ENCODE measurements around the gene ZNF526. TPM values are rescaled to one million over a fixed set of nuclear protein-coding genes. Genes with fewer than 3 reads are reported as not detected.

Gene ZNF526
- total and polyA plus RNA-seq, 4 donors: 1.7 to 8.8 (median 3.8) TPM

DNA sequence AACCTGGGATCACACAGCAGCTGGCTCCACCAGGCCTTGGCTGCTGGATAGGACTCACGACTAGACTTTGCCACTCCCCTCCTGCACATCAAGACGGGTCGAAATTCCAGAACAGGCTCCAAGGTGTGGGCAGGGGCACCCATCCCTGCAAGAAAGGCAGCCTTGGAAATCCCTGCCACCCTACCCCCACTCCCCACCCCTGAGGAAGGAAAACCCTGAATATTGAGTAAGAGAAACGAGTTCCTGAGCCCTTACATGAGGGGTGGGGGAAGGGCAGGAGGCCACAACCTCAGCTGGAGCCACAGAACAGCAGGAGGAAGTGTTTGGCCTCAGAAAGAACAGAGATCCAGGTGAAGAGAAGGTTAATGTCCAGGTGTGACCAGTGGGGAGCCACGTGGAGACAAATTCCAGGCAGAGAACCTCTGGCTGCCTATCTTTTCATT lies 22.7 kb upstream of the ZNF526 start (continued):
- no peak for TF ChIP-seq HNF4G (IDR thresholded peaks at IDR 0.05)

DNA sequence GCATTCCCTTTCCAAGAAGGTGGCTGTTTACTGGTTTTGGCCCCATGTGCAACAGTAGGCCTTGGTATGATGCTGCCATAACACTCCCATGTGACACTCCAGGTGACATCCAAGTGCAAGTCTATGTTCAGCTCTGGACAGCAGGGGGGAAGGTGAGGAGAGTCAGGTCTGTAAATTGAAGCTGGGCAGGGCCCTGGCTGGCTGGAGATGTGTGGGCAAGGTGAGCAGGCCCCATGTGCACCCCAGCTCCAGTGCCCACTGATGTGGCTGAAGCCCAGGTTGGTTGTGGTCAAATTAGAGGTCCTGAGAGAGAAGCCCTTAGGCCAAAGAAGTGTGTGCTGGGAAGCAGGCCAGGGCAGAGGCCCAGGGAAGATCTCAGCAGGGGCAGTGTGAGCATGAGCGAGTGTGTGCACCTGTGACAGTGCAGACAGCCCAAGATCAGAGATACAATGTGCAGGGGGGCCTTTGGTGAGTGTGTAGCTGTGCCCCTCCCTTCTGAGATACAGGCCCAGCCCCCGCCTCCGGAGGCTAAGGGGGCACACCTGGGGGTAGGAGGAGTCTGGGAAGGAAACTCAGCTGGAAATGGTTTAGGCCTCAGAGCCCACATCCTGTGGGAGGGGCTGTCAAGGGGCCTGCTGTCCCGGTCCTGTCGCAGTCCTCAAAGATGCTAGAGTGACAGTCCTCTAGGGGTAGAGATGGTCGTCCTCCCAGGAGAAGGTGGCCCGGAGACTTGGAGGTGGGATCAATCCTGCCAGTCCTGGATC lies 21.3 kb upstream of the ZNF526 start:
- Histone ChIP-seq H3K4me1 (ENCODE audit: control insufficient read depth in 4 of 4, insufficient read depth in 4 of 4, low read length in 3 of 4) (peaks cover 0 to 10% (median 0%) of the 10 kb centered on the region in 4 donors), H3K4me3 (ENCODE audit: low read depth in 1 of 3, low read length in 3 of 3) (no peak overlapping the region), H3K9me3 (ENCODE audit: control insufficient read depth in 4 of 4, low read length in 3 of 4) (no peaks in the 10 kb centered on the region), H3K9ac (ENCODE audit: low read depth in 1 of 2, low read length in 2 of 2) (no peak overlapping the region), H3K27ac (ENCODE audit: low read depth in 1 of 2, low read length in 2 of 2) (peak overlapping the region; percentile 66), H3K27me3 (ENCODE audit: control insufficient read depth in 4 of 4, insufficient read depth in 4 of 4, low read length in 3 of 4) (no peaks in the 10 kb centered on the region), H3K36me3 (ENCODE audit: control insufficient read depth in 4 of 4, insufficient read depth in 3 of 4, low read depth in 1 of 4, low read length in 3 of 4) (peaks cover 9 to 39% (median 30%) of the 10 kb centered on the region in 4 donors)
- WGBS: 77% methylated on average over 7 of the region's 7 CpGs
- DNase-seq (ENCODE audit: low spot score): no peak
- TF ChIP-seq YY1 (IDR thresholded peaks at IDR 0.05): no peak

DNA sequence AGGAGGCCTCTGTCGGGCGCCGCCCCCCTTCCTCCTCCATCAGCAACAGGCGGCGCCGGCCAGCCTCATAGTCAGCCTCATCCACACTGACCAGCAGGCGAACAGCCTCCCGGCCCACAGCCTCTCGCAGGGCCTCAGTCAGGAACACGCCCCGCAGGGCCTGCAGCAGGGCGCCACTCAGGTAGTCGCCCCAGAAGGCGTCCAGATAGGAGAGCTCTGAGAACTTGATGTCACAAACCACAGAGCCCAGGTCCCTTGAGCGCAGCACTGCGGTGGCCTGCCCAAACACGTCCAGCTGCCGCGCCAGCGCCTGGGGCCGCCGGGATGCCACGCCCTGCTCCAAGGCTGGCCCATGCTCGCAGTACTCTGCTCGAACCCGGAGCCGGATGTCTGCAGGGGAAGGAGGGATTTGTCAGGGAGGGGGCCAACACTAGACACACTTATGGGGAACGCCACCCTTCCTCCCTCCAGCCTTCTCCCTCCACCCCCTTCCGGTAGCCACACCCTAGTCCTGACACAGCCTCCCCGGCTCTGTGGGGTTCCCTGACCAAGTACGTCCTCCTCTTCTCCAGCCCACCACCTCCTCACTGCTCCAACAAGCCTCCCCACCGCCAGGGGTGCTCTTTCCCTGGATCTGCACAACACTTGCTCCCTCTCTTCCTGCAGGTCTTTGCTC lies 20.5 kb upstream of the ZNF526 start:
- 86% methylated on average over 32 of the region's 32 CpGs for WGBS
- Histone ChIP-seq H3K9ac (ENCODE audit: low read depth in 1 of 2, low read length in 2 of 2) (no peak overlapping the region), H3K27ac (ENCODE audit: low read depth in 1 of 2, low read length in 2 of 2) (peak overlapping the region; percentile 66), H3K9me3 (ENCODE audit: control insufficient read depth in 4 of 4, low read length in 3 of 4) (no peaks in the 10 kb centered on the region), H3K27me3 (ENCODE audit: control insufficient read depth in 4 of 4, insufficient read depth in 4 of 4, low read length in 3 of 4) (no peaks in the 10 kb centered on the region), H3K4me1 (ENCODE audit: control insufficient read depth in 4 of 4, insufficient read depth in 4 of 4, low read length in 3 of 4) (peaks cover 0 to 10% (median 0%) of the 10 kb centered on the region in 4 donors), H3K4me3 (ENCODE audit: low read depth in 1 of 3, low read length in 3 of 3) (no peak overlapping the region), H3K36me3 (ENCODE audit: control insufficient read depth in 4 of 4, insufficient read depth in 3 of 4, low read depth in 1 of 4, low read length in 3 of 4) (peaks cover 12 to 45% (median 35%) of the 10 kb centered on the region in 4 donors)
- TF ChIP-seq RAD21 (IDR thresholded peaks at IDR 0.05): no peak
- no peak for TF ChIP-seq YY1 (IDR thresholded peaks at IDR 0.05)
- no peak for TF ChIP-seq HNF4G (IDR thresholded peaks at IDR 0.05)
- TF ChIP-seq HNF4A (conservative IDR thresholded peaks at IDR 0.05): no peak
- no peak for TF ChIP-seq TAF1 (conservative IDR thresholded peaks at IDR 0.05)
- TF ChIP-seq, protein P1, sequence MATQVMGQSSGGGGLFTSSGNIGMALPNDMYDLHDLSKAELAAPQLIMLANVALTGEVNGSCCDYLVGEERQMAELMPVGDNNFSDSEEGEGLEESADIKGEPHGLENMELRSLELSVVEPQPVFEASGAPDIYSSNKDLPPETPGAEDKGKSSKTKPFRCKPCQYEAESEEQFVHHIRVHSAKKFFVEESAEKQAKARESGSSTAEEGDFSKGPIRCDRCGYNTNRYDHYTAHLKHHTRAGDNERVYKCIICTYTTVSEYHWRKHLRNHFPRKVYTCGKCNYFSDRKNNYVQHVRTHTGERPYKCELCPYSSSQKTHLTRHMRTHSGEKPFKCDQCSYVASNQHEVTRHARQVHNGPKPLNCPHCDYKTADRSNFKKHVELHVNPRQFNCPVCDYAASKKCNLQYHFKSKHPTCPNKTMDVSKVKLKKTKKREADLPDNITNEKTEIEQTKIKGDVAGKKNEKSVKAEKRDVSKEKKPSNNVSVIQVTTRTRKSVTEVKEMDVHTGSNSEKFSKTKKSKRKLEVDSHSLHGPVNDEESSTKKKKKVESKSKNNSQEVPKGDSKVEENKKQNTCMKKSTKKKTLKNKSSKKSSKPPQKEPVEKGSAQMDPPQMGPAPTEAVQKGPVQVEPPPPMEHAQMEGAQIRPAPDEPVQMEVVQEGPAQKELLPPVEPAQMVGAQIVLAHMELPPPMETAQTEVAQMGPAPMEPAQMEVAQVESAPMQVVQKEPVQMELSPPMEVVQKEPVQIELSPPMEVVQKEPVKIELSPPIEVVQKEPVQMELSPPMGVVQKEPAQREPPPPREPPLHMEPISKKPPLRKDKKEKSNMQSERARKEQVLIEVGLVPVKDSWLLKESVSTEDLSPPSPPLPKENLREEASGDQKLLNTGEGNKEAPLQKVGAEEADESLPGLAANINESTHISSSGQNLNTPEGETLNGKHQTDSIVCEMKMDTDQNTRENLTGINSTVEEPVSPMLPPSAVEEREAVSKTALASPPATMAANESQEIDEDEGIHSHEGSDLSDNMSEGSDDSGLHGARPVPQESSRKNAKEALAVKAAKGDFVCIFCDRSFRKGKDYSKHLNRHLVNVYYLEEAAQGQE (IDR thresholded peaks at IDR 0.05): no peak
- TF ChIP-seq FOXA2 (IDR thresholded peaks at IDR 0.05): no peak
- TF ChIP-seq, protein P2, sequence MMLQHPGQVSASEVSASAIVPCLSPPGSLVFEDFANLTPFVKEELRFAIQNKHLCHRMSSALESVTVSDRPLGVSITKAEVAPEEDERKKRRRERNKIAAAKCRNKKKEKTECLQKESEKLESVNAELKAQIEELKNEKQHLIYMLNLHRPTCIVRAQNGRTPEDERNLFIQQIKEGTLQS (IDR thresholded peaks at IDR 0.05): no peak
- no peak for TF ChIP-seq JUND (IDR thresholded peaks at IDR 0.05)
- no peak for TF ChIP-seq EGR1 (IDR thresholded peaks at IDR 0.05; ENCODE audit: low read depth in 2 of 2)
- TF ChIP-seq, protein P3, sequence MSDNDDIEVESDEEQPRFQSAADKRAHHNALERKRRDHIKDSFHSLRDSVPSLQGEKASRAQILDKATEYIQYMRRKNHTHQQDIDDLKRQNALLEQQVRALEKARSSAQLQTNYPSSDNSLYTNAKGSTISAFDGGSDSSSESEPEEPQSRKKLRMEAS (IDR thresholded peaks at IDR 0.05): no peak
- TF ChIP-seq FOXA1 (IDR thresholded peaks at IDR 0.05): no peak
- no peak for TF ChIP-seq NR2F2 (IDR thresholded peaks at IDR 0.05)
- TF ChIP-seq RXRA (IDR thresholded peaks at IDR 0.05): no peak
- no peak for TF ChIP-seq GABPA (IDR thresholded peaks at IDR 0.05 in 1 of 2, conservative IDR thresholded peaks at IDR 0.05 in 1 of 2)
- TF ChIP-seq, protein P4, sequence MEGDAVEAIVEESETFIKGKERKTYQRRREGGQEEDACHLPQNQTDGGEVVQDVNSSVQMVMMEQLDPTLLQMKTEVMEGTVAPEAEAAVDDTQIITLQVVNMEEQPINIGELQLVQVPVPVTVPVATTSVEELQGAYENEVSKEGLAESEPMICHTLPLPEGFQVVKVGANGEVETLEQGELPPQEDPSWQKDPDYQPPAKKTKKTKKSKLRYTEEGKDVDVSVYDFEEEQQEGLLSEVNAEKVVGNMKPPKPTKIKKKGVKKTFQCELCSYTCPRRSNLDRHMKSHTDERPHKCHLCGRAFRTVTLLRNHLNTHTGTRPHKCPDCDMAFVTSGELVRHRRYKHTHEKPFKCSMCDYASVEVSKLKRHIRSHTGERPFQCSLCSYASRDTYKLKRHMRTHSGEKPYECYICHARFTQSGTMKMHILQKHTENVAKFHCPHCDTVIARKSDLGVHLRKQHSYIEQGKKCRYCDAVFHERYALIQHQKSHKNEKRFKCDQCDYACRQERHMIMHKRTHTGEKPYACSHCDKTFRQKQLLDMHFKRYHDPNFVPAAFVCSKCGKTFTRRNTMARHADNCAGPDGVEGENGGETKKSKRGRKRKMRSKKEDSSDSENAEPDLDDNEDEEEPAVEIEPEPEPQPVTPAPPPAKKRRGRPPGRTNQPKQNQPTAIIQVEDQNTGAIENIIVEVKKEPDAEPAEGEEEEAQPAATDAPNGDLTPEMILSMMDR (IDR thresholded peaks at IDR 0.05; ENCODE audit: low read depth, low read length, missing input control): no peak
- no peak for TF ChIP-seq SP1 (IDR thresholded peaks at IDR 0.05)
- TF ChIP-seq, protein P5, sequence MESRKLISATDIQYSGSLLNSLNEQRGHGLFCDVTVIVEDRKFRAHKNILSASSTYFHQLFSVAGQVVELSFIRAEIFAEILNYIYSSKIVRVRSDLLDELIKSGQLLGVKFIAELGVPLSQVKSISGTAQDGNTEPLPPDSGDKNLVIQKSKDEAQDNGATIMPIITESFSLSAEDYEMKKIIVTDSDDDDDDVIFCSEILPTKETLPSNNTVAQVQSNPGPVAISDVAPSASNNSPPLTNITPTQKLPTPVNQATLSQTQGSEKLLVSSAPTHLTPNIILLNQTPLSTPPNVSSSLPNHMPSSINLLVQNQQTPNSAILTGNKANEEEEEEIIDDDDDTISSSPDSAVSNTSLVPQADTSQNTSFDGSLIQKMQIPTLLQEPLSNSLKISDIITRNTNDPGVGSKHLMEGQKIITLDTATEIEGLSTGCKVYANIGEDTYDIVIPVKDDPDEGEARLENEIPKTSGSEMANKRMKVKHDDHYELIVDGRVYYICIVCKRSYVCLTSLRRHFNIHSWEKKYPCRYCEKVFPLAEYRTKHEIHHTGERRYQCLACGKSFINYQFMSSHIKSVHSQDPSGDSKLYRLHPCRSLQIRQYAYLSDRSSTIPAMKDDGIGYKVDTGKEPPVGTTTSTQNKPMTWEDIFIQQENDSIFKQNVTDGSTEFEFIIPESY (IDR thresholded peaks at IDR 0.05): no peak
- peak; percentile 68 for DNase-seq (ENCODE audit: low spot score)
